Endodermal cell (in vitro differentiated cells): ENCODE data around the gene DDX20. TPM values are rescaled to one million over a fixed set of nuclear protein-coding genes. Genes with fewer than 3 reads are reported as not detected.

ENCODE experiments used
- DNase-seq: peaks from one replicate; pipeline ENCODE4 v3.0.0-alpha.2; 2017
- H3K27ac ChIP-seq: 2 replicates; pipeline ENCODE4 v1.5.1; 2013; ENCODE audit warnings: mild to moderate bottlenecking, low read depth, low read length, moderate library complexity
- H3K27me3 ChIP-seq: 2 replicates; pipeline ENCODE4 v1.6.1; 2013; ENCODE audit warnings: mild to moderate bottlenecking, low read length, moderate library complexity; ENCODE audit not compliant: insufficient read depth, control insufficient read depth, poor library complexity, severe bottlenecking
- H3K36me3 ChIP-seq: 2 replicates; pipeline ENCODE4 v1.7.0; 2013; ENCODE audit warnings: mild to moderate bottlenecking, low read length, moderate library complexity; ENCODE audit not compliant: control insufficient read depth, insufficient read depth
- H3K4me1 ChIP-seq: one replicate; pipeline ENCODE4 v1.7.0; 2013; ENCODE audit warnings: low read length; ENCODE audit not compliant: control insufficient read depth, insufficient read depth
- H3K4me3 ChIP-seq: 2 replicates; pipeline ENCODE4 v1.5.1; 2013; ENCODE audit warnings: mild to moderate bottlenecking, low read length, moderate library complexity
- H3K9ac ChIP-seq: 2 replicates; pipeline ENCODE4 v1.6.1; 2013; ENCODE audit warnings: mild to moderate bottlenecking, low read length, moderate library complexity; ENCODE audit not compliant: poor library complexity, severe bottlenecking; ENCODE audit errors: extremely low read depth
- H3K9me3 ChIP-seq: 2 replicates; pipeline ENCODE4 v1.6.1; 2013; ENCODE audit warnings: mild to moderate bottlenecking, low read length, moderate library complexity; ENCODE audit not compliant: control insufficient read depth
- H3K27ac Mint-ChIP-seq: 2 replicates; pipeline ENCODE4 v1.8.0; 2020; ENCODE audit warnings: mixed read lengths
- H3K27me3 Mint-ChIP-seq: 2 replicates; pipeline ENCODE4 v1.8.0; 2021; ENCODE audit warnings: mild to moderate bottlenecking, mixed read lengths; ENCODE audit not compliant: insufficient read depth
- H3K36me3 Mint-ChIP-seq: 2 replicates; pipeline ENCODE4 v1.8.0; 2020; ENCODE audit warnings: low read depth, mixed read lengths
- H3K4me1 Mint-ChIP-seq: 2 replicates; pipeline ENCODE4 v1.8.0; 2020; ENCODE audit warnings: mixed read lengths
- H3K4me3 Mint-ChIP-seq: 2 replicates; pipeline ENCODE4 v1.8.0; 2020; ENCODE audit warnings: mild to moderate bottlenecking, moderate library complexity, mixed read lengths
- H3K9me3 Mint-ChIP-seq: 2 replicates; pipeline ENCODE4 v1.8.0; 2020; ENCODE audit warnings: mild to moderate bottlenecking, mixed read lengths
- WGBS, 2 experiments: methylation state at CpG; one replicate each; pipeline versions ENCODE4 v1.1.5 to v1.1.7; 2013; ENCODE audit warnings: missing lambda C conversion rate in 2 of 2, mixed read lengths in 1 of 2; ENCODE audit not compliant: insufficient coverage in 1 of 2, insufficient read length in 1 of 2; 5-methylcytosine and 5-hydroxymethylcytosine counted together
- total RNA-seq, 2 donors: library from RNA; stranded (reverse); fragmentation: NEBNext Ultra II Directional in 1 of 2; extraction: Animal tissue kit (Norgen Biotek cat#: 25700) in 1 of 2; gene quantifications; 2 replicates in 1 of 2; 3 replicates in 1 of 2; pipeline ENCODE4 v1.2.1, GENCODE V29; 2021
- TF ChIP-seq, protein P1 (sequence below): fragments of 200-600 bp; sonication (generic); conservative IDR thresholded peaks from 2 replicates; pipeline ENCODE4 v1.5.0; 2021; ENCODE audit warnings: antibody characterized with exemption, mild to moderate bottlenecking

DDX20 gene
- total RNA-seq, 2 donors from 2014 or later, result 19.4 to 19.8 TPM

DNA sequence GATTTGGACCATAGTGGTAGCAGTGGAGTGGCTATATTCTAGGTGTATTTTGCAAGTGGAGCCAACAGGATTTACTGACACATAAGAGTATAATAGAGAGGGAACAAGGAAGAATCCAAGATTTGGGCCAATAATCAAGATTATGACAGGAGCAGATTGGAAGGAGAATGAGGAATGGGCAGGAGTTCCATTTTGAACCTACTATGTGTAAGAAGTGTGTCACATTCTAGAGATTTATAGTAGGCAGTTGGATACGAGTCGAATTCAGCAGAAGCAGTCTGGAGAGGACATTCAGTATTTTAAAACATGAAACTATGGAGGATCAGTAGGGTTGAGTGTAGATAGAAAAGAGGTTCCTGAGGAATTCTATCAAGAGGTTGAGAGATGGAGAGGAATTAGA is 38.3 kb upstream of the DDX20 start:
- DNase-seq, result no peak
- Histone ChIP-seq H3K4me1 (no peaks in the 10 kb centered on the region), H3K4me3 (no peak overlapping the region), H3K27ac (no peak overlapping the region), H3K27me3 (no peaks in the 10 kb centered on the region), H3K9me3 (no peaks in the 10 kb centered on the region), H3K9ac (no peak overlapping the region), H3K36me3 (peaks cover under 1% of the 10 kb centered on the region)
- TF ChIP-seq, protein P1, sequence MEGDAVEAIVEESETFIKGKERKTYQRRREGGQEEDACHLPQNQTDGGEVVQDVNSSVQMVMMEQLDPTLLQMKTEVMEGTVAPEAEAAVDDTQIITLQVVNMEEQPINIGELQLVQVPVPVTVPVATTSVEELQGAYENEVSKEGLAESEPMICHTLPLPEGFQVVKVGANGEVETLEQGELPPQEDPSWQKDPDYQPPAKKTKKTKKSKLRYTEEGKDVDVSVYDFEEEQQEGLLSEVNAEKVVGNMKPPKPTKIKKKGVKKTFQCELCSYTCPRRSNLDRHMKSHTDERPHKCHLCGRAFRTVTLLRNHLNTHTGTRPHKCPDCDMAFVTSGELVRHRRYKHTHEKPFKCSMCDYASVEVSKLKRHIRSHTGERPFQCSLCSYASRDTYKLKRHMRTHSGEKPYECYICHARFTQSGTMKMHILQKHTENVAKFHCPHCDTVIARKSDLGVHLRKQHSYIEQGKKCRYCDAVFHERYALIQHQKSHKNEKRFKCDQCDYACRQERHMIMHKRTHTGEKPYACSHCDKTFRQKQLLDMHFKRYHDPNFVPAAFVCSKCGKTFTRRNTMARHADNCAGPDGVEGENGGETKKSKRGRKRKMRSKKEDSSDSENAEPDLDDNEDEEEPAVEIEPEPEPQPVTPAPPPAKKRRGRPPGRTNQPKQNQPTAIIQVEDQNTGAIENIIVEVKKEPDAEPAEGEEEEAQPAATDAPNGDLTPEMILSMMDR, result no peak
- Mint-ChIP-seq H3K9me3 (no peaks in the 10 kb centered on the region), H3K36me3 (peaks cover 3% of the 10 kb centered on the region), H3K27ac (no peak overlapping the region), H3K4me3 (no peak overlapping the region), H3K4me1 (peaks cover 16% of the 10 kb centered on the region), H3K27me3 (no peaks in the 10 kb centered on the region)
- WGBS, 2 experiments, result 94 to 95% methylated on average over 2 of the region's 2 CpGs

DNA sequence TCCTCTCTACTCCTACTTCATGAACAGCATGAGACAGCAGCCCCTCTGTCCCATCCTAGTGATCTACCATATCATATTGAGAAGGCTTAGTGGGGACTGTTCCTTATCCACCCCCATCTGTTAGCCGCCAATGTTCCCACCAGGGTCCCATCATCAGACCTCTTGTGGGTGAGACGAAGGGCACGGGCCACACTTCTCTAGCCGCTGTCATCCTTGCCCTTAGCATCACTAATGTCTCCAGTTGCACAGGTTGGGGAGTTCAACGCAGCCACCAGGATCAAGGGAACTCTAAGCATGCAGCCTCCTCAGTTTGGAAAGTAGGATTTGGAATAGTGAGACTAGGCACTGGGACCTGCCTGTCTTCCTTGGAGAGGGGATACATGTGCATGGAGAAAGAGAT is 36.6 kb upstream of the DDX20 start:
- TF ChIP-seq, protein P1, result no peak
- Mint-ChIP-seq H3K9me3 (no peaks in the 10 kb centered on the region), H3K4me1 (peaks cover 16% of the 10 kb centered on the region), H3K27me3 (no peaks in the 10 kb centered on the region), H3K27ac (no peak overlapping the region), H3K4me3 (no peak overlapping the region), H3K36me3 (peaks cover 3% of the 10 kb centered on the region)
- Histone ChIP-seq H3K27me3 (no peaks in the 10 kb centered on the region), H3K27ac (no peak overlapping the region), H3K9ac (no peak overlapping the region), H3K36me3 (no peaks in the 10 kb centered on the region), H3K4me3 (no peak overlapping the region), H3K4me1 (no peaks in the 10 kb centered on the region), H3K9me3 (no peaks in the 10 kb centered on the region)
- 93 to 100% methylated on average over 1 to 5 of the region's 5 CpGs for WGBS, 2 experiments
- DNase-seq, result no peak

DNA sequence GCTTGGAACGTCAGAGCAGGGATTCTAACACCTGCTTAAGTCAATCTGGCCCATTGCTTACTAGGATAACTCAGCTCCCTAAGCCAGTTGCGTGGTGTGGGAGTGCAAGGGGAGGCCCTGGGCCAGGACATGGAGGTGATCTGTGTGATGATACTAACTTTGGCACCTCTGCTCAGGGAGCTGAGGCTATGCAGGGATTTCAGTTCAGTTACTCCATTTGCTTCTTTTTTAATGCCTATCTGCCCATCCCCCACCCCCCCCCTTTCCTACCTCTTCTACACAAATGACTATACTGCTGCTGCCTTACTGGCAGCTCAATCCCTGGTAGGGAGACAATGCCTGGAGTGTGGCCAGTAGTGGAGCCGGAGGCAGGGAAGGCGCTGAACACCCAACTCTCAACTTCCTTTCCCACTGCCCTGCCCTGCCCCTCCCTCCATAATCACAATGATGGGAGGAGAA is 36.0 kb upstream of the DDX20 start:
- H3K9me3 Mint-ChIP-seq, result no peaks in the 10 kb centered on the region
- H3K27me3 ChIP-seq, result no peaks in the 10 kb centered on the region
- no peak for DNase-seq
- no peak overlapping the region for H3K4me3 ChIP-seq
- H3K4me1 ChIP-seq, result no peaks in the 10 kb centered on the region
- no peaks in the 10 kb centered on the region for H3K36me3 ChIP-seq
- TF ChIP-seq, protein P1, result no peak
- no peak overlapping the region for H3K4me3 Mint-ChIP-seq
- WGBS, 2 experiments, result 86 to 100% methylated on average over 1 to 4 of the region's 4 CpGs
- no peaks in the 10 kb centered on the region for H3K27me3 Mint-ChIP-seq
- H3K9ac ChIP-seq, result no peak overlapping the region
- H3K36me3 Mint-ChIP-seq, result peaks cover 3% of the 10 kb centered on the region
- no peak overlapping the region for H3K27ac ChIP-seq
- no peak overlapping the region for H3K27ac Mint-ChIP-seq
- peaks cover 16% of the 10 kb centered on the region for H3K4me1 Mint-ChIP-seq
- H3K9me3 ChIP-seq, result no peaks in the 10 kb centered on the region
